HepG2 (cell line): ENCODE measurements around the gene PTPA. TPM values are rescaled to one million over a fixed set of nuclear protein-coding genes. Genes with fewer than 3 reads are reported as not detected.

Experiments used
- AKAP8 ChIP-seq: sonication (generic); formaldehyde crosslinking; IDR thresholded peaks from 2 replicates; pipeline ENCODE4 v1.5.1; 2020; ENCODE audit warnings: mild to moderate bottlenecking, missing genetic modification reagents
- RFX3 ChIP-seq: IDR thresholded peaks from 2 replicates; pipeline ENCODE4 v1.6.1; 2016; ENCODE audit warnings: missing biosample characterization, missing genetic modification reagents
- RFXAP ChIP-seq: sonication (generic); formaldehyde crosslinking; IDR thresholded peaks from 2 replicates; pipeline ENCODE4 v1.4.0; 2020; ENCODE audit warnings: missing genetic modification reagents, borderline replicate concordance
- RXRA ChIP-seq: sonication (generic); formaldehyde crosslinking; IDR thresholded peaks from 2 replicates; pipeline ENCODE4 v1.5.1; 2020; ENCODE audit warnings: missing genetic modification reagents
- SMAD3 ChIP-seq: sonication (generic); formaldehyde crosslinking; IDR thresholded peaks from 2 replicates; pipeline ENCODE4 v1.4.0; 2020; ENCODE audit warnings: missing genetic modification reagents
- SMARCE1 ChIP-seq: fragments of 450-650 bp; IDR thresholded peaks from 2 replicates; pipeline ENCODE4 v1.6.1; 2017; ENCODE audit warnings: borderline replicate concordance
- ZNF296 ChIP-seq: sonication (generic); formaldehyde crosslinking; conservative IDR thresholded peaks from 2 replicates; pipeline ENCODE4 v1.5.0; 2020; ENCODE audit warnings: mild to moderate bottlenecking, missing genetic modification reagents
- ZNF343 ChIP-seq: sonication (generic); formaldehyde crosslinking; IDR thresholded peaks from 2 replicates; pipeline ENCODE4 v1.4.0; 2020; ENCODE audit warnings: mild to moderate bottlenecking, missing genetic modification reagents
- polyA plus RNA-seq, 8 experiments: library from polyadenylated mRNA; depleted of rRNA in 3 of 8; stranded (reverse) in 7 of 8; unstranded in 1 of 8; fragments of >200 nt; fragmentation: Illumina TruSeq in 4 of 8; extraction: Trizol in 4 of 8; gene quantifications; 2 replicates each; pipeline versions ENCODE4 v1.2.1 to v1.2.3, GENCODE V29; 2011 to 2016; ENCODE audit warnings: low read depth in 4 of 8, missing spikeins in 1 of 8, mixed read lengths in 1 of 8; ENCODE audit not compliant: insufficient read depth in 1 of 8
- total RNA-seq, 5 experiments: library from RNA; depleted of rRNA; stranded (reverse); fragments of >200 nt; fragmentation: Illumina TruSeq; extraction: Trizol; gene quantifications; 2 replicates each; pipeline ENCODE4 v1.2.3, GENCODE V29; 2016; ENCODE audit warnings: low read depth in 1 of 5
- TF ChIP-seq, protein P1 (sequence below), 2 experiments: sonication (generic) in 1 of 2; formaldehyde crosslinking in 1 of 2; IDR thresholded peaks; 2 replicates each; pipeline versions ENCODE4 v1.4.0 to v1.6.1; 2016 to 2020; ENCODE audit warnings: borderline replicate concordance in 1 of 2, low read depth in 1 of 2, mild to moderate bottlenecking in 1 of 2, missing genetic modification reagents in 1 of 2
- TF ChIP-seq, protein P2 (sequence below): sonication (generic); formaldehyde crosslinking; IDR thresholded peaks from 2 replicates; pipeline ENCODE4 v1.8.1; 2023; ENCODE audit warnings: mild to moderate bottlenecking, moderate library complexity, missing genetic modification reagents
- TF ChIP-seq, protein P3 (sequence below): sonication (generic); formaldehyde crosslinking; IDR thresholded peaks from 2 replicates; pipeline ENCODE4 v1.4.0; 2020; ENCODE audit warnings: missing genetic modification reagents
- TF ChIP-seq, protein P4 (sequence below): sonication (generic); formaldehyde crosslinking; IDR thresholded peaks from 2 replicates; pipeline ENCODE4 v1.4.0; 2020; ENCODE audit warnings: missing genetic modification reagents, borderline replicate concordance
- TF ChIP-seq, protein P5 (sequence below): sonication (generic); formaldehyde crosslinking; IDR thresholded peaks from 2 replicates; pipeline ENCODE4 v1.5.1; 2020; ENCODE audit warnings: mild to moderate bottlenecking, missing genetic modification reagents, borderline replicate concordance

PTPA gene
- total and polyA plus RNA-seq, 2 of the 13 experiments (the other 11 are each of a cell fraction or from before 2014, with no cell fraction given): 79.3 to 105 TPM

DNA sequence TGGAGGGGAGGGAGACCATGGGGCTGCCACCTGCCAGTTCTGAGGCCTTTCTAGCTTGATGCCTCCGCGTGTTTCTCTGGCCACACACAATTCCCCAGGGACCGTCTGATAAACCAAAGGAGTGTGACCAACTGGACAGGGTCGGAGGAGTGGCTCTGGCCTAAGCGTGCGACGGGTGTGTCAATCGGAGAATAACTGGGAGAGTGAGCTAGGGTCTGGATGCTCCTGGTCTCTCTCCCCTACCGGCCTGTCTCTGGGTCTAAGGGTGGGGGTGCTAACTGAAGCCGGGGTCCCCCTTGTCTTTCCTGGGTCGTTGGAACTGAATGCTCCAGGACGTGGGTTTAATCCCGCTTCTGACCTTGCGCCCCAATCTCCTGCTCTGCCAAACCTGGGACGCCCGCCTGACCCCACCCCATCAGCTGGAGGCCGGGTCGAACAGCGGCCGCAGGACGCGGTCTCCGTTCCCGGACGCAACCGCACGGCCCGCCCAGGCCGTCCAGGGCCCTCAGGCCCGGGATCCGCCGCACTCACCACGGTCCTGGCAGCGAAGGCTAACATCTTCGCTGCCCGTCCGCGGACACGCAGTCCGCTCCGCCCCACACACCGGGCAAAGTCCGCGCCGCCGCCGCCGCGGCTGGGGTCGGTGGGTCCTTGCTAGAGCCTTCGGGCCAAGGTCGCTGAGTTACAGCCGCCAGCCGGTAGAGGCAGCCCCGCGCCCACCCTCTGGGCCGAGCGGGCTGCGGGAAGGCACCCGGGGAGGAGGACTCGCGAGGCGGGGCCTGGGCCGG is 1.1 kb upstream of the PTPA start (continued):
- TF ChIP-seq SMAD3 (CRISPR knock-in tag) (no peak), RFX3 (CRISPR knock-in tag) (no peak), ZNF343 (CRISPR knock-in tag) (no peak), AKAP8 (no peak), ZNF296 (CRISPR knock-in tag) (no peak), RXRA (peak; percentile 72), RFXAP (CRISPR knock-in tag) (0 out of 2 replicates have a peak, but pooled peaks have one; percentile 18), SMARCE1 (no peak)
- TF ChIP-seq, protein P1, sequence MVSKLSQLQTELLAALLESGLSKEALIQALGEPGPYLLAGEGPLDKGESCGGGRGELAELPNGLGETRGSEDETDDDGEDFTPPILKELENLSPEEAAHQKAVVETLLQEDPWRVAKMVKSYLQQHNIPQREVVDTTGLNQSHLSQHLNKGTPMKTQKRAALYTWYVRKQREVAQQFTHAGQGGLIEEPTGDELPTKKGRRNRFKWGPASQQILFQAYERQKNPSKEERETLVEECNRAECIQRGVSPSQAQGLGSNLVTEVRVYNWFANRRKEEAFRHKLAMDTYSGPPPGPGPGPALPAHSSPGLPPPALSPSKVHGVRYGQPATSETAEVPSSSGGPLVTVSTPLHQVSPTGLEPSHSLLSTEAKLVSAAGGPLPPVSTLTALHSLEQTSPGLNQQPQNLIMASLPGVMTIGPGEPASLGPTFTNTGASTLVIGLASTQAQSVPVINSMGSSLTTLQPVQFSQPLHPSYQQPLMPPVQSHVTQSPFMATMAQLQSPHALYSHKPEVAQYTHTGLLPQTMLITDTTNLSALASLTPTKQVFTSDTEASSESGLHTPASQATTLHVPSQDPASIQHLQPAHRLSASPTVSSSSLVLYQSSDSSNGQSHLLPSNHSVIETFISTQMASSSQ (IDR thresholded peaks at IDR 0.05; ENCODE audit: low read depth): no peak
- TF ChIP-seq, protein P1 (CRISPR knock-in tag; IDR thresholded peaks at IDR 0.05; ENCODE audit: borderline replicate concordance): no peak
- TF ChIP-seq, protein P2, sequence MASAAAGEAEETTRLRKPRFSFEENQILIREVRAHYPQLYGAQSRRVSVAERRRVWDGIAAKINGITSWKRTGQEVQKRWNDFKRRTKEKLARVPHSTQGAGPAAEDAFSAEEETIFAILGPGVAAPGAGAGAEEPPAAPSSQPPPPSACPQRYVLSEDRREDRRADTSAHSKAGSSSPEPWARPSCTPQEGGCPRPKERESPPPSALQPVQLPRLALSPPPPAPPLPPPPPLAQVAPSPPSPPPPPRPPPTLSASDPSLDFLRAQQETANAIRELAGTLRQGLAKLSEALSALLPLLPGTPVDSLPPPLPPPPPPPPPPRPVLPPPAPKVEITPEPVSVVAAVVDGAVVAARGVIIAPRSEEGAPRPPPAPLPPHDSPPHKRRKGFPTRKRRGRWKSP (CRISPR knock-in tag): peak; percentile 86; the same call in 1 of the 2 replicates
- TF ChIP-seq, protein P3, sequence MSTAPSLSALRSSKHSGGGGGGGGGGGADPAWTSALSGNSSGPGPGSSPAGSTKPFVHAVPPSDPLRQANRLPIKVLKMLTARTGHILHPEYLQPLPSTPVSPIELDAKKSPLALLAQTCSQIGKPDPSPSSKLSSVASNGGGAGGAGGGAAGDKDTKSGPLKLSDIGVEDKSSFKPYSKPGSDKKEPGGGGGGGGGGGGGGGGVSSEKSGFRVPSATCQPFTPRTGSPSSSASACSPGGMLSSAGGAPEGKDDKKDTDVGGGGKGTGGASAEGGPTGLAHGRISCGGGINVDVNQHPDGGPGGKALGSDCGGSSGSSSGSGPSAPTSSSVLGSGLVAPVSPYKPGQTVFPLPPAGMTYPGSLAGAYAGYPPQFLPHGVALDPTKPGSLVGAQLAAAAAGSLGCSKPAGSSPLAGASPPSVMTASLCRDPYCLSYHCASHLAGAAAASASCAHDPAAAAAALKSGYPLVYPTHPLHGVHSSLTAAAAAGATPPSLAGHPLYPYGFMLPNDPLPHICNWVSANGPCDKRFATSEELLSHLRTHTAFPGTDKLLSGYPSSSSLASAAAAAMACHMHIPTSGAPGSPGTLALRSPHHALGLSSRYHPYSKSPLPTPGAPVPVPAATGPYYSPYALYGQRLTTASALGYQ (CRISPR knock-in tag): peak; percentile 51; the same call in 1 of the 2 replicates
- TF ChIP-seq, protein P4, sequence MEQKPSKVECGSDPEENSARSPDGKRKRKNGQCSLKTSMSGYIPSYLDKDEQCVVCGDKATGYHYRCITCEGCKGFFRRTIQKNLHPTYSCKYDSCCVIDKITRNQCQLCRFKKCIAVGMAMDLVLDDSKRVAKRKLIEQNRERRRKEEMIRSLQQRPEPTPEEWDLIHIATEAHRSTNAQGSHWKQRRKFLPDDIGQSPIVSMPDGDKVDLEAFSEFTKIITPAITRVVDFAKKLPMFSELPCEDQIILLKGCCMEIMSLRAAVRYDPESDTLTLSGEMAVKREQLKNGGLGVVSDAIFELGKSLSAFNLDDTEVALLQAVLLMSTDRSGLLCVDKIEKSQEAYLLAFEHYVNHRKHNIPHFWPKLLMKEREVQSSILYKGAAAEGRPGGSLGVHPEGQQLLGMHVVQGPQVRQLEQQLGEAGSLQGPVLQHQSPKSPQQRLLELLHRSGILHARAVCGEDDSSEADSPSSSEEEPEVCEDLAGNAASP (CRISPR knock-in tag): peak; percentile 45; the same call in 1 of the 2 replicates
- TF ChIP-seq, protein P5, sequence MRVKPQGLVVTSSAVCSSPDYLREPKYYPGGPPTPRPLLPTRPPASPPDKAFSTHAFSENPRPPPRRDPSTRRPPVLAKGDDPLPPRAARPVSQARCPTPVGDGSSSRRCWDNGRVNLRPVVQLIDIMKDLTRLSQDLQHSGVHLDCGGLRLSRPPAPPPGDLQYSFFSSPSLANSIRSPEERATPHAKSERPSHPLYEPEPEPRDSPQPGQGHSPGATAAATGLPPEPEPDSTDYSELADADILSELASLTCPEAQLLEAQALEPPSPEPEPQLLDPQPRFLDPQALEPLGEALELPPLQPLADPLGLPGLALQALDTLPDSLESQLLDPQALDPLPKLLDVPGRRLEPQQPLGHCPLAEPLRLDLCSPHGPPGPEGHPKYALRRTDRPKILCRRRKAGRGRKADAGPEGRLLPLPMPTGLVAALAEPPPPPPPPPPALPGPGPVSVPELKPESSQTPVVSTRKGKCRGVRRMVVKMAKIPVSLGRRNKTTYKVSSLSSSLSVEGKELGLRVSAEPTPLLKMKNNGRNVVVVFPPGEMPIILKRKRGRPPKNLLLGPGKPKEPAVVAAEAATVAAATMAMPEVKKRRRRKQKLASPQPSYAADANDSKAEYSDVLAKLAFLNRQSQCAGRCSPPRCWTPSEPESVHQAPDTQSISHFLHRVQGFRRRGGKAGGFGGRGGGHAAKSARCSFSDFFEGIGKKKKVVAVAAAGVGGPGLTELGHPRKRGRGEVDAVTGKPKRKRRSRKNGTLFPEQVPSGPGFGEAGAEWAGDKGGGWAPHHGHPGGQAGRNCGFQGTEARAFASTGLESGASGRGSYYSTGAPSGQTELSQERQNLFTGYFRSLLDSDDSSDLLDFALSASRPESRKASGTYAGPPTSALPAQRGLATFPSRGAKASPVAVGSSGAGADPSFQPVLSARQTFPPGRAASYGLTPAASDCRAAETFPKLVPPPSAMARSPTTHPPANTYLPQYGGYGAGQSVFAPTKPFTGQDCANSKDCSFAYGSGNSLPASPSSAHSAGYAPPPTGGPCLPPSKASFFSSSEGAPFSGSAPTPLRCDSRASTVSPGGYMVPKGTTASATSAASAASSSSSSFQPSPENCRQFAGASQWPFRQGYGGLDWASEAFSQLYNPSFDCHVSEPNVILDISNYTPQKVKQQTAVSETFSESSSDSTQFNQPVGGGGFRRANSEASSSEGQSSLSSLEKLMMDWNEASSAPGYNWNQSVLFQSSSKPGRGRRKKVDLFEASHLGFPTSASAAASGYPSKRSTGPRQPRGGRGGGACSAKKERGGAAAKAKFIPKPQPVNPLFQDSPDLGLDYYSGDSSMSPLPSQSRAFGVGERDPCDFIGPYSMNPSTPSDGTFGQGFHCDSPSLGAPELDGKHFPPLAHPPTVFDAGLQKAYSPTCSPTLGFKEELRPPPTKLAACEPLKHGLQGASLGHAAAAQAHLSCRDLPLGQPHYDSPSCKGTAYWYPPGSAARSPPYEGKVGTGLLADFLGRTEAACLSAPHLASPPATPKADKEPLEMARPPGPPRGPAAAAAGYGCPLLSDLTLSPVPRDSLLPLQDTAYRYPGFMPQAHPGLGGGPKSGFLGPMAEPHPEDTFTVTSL: no peak
